Vagina (tissue), 2 donors: Measurements from ENCODE around the gene WDR17.

Experiments used
- CTCF ChIP-seq, 3 experiments: fragments of 450-650 bp in 2 of 3; fragments of 200-600 bp in 1 of 3; sonication (generic) in 1 of 3; IDR thresholded peaks; one replicate each; pipeline ENCODE4 v1.5.1; 2017 to 2019; ENCODE audit warnings: antibody characterized with exemption in 3 of 3, mild to moderate bottlenecking in 2 of 3, moderate library complexity in 2 of 3
- POLR2A ChIP-seq, 2 donors: fragments of 450-650 bp; IDR thresholded peaks; one replicate each; pipeline ENCODE4 v1.6.1; 2017; ENCODE audit warnings: antibody characterized with exemption in 2 of 2, mild to moderate bottlenecking in 2 of 2, moderate library complexity in 2 of 2
- POLR2AphosphoS5 ChIP-seq, 2 donors: sonication (generic); formaldehyde crosslinking; IDR thresholded peaks; one replicate each; pipeline ENCODE4 v1.9.0; 2017; ENCODE audit warnings: antibody characterized with exemption in 2 of 2, mild to moderate bottlenecking in 2 of 2, low read depth in 1 of 2; ENCODE audit not compliant: insufficient read depth in 1 of 2

GRCh38 chr4:176032454-176032853, 33.2 kb upstream of the WDR17 start:
- TF ChIP-seq CTCF (IDR thresholded peaks at IDR 0.05) (no peak), POLR2A (IDR thresholded peaks at IDR 0.05) (no peak), POLR2AphosphoS5 (IDR thresholded peaks at IDR 0.05; ENCODE audit: insufficient read depth in 1 of 2, low read depth in 1 of 2) (no peak)
